ENCODE measurements around the gene ZNF565.

DNA sequence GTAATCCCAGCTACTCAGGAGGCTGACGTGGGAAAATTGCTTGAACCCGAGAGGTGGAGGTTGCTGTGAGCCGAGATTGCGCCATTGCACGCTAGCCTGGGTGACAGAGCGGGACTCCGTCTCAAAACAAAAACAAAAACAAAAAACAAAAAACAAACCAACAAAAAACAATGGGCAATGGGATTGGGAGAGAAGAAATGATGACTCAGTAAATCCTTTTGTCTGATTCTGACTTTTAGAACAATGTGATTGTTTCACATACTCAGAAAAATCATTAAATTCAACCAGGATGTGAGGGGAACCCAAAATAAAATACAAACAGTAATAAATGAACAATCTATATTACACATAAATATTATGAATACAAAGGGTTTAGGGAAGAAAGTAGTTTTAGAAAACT lies 5.1 kb downstream of the ZNF565 start:
- TF ChIP-seq, protein P1, sequence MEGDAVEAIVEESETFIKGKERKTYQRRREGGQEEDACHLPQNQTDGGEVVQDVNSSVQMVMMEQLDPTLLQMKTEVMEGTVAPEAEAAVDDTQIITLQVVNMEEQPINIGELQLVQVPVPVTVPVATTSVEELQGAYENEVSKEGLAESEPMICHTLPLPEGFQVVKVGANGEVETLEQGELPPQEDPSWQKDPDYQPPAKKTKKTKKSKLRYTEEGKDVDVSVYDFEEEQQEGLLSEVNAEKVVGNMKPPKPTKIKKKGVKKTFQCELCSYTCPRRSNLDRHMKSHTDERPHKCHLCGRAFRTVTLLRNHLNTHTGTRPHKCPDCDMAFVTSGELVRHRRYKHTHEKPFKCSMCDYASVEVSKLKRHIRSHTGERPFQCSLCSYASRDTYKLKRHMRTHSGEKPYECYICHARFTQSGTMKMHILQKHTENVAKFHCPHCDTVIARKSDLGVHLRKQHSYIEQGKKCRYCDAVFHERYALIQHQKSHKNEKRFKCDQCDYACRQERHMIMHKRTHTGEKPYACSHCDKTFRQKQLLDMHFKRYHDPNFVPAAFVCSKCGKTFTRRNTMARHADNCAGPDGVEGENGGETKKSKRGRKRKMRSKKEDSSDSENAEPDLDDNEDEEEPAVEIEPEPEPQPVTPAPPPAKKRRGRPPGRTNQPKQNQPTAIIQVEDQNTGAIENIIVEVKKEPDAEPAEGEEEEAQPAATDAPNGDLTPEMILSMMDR (IDR thresholded peaks at IDR 0.05) = no peak
- no peak for TF ChIP-seq POLR2A (IDR thresholded peaks at IDR 0.05)

Measured in Peyer's patch (tissue), 4 donors.